ENCODE measurements around the gene RAI14.

Gene RAI14

DNA sequence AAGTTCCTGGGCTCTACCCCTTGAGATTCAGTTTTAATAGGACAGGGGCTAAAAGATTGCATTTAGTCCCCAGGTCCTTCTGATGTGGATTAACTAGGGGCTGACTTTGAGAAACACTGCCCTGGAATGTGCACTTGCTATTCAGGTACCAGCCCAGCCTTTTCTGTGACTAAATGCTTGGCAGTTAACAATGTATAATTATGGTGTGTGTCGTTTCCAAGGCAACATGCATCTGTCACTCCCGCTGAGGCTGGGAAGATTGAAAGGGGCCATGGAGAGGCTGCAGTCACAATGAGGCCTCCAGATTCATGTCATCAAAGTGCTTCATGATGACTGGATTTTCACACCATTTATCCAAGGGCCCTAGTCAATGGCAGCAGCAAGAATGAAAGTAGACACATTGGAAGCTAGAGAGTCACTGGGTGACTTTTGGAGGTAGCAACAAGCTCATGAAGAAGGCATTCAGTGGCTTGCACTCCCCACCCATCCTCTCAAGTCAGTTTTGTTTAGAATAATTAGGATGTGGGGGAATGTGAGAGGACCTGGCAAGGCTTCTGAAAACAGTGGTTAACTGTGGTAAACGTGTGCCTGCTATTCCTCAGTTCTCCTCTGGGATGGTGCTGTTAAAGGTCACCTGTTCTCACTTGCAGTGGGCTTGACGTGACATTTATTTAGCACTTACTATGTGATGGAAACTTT, 28.3 kb downstream of the RAI14 start:
- H3K4me3 ChIP-seq (ENCODE audit: low read depth, low read length), result no peak overlapping the region
- H3K9ac ChIP-seq (ENCODE audit: low read depth, low read length), result no peak overlapping the region
- peaks cover 8% of the 10 kb centered on the region for H3K36me3 ChIP-seq (ENCODE audit: control insufficient read depth, insufficient read depth, low read length)
- H3K27me3 ChIP-seq (ENCODE audit: control insufficient read depth, insufficient read depth, low read length), result no peaks in the 10 kb centered on the region
- no peaks in the 10 kb centered on the region for H3K9me3 ChIP-seq (ENCODE audit: control insufficient read depth, insufficient read depth, low read length)
- peaks cover 12% of the 10 kb centered on the region for H3K4me1 ChIP-seq (ENCODE audit: control insufficient read depth, insufficient read depth, low read length)

DNA sequence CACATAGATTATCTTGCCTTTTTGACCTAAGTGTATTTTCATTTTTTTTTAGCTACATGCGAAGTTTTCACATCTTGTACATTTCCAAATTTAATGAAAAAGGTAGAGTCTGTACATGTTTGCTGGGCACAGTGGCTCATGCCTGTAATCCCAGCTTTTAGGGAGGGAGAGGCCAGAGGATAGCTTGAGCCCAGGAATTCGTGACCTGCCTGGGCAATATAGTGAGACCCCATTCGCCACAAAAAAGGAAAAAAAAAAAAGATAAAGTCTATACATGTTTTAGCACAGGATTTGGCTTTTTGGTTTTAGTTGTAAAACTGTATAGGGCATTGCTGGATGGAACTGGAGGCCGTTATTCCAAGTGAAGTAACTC, 28.8 kb downstream of the RAI14 start:
- Histone ChIP-seq H3K4me3 (ENCODE audit: low read depth, low read length) (no peak overlapping the region), H3K27me3 (ENCODE audit: control insufficient read depth, insufficient read depth, low read length) (no peaks in the 10 kb centered on the region), H3K36me3 (ENCODE audit: control insufficient read depth, insufficient read depth, low read length) (peaks cover 8% of the 10 kb centered on the region), H3K4me1 (ENCODE audit: control insufficient read depth, insufficient read depth, low read length) (peaks cover 12% of the 10 kb centered on the region), H3K9ac (ENCODE audit: low read depth, low read length) (no peak overlapping the region), H3K9me3 (ENCODE audit: control insufficient read depth, insufficient read depth, low read length) (no peaks in the 10 kb centered on the region)

DNA sequence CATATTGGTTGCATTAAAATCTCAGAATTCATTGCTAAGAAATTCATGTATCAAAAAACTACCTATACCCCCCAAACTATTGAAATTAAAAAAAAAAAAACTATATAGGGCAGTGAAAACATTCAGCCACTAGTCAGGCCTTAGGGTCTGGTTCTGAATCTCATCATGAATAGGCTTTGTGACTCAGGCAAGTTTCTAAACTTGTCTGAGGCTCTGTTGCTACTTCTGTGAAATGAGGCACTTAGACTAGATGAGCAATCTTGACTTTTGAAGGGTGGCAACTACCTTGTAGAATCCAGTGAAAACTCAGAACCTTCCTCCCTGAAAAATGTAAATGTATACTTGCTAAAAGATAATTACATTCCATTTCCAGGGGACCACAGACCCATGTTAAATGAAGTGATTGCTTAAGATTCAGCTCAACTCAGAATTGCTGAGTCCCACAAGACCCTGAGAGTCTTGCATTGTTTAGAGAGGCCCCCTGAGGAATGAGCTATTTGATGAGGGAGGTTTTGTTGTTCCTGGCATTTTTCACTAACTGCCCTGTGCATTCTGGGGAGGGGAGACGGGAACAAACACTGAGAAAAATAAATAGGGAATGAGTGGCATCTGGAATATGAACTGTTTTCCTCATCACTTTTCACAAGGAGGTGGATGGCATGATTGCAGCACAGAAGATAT, 29.5 kb downstream of the RAI14 start:
- Histone ChIP-seq H3K27me3 (ENCODE audit: control insufficient read depth, insufficient read depth, low read length) (no peaks in the 10 kb centered on the region), H3K9ac (ENCODE audit: low read depth, low read length) (no peak overlapping the region), H3K9me3 (ENCODE audit: control insufficient read depth, insufficient read depth, low read length) (no peaks in the 10 kb centered on the region), H3K4me3 (ENCODE audit: low read depth, low read length) (no peak overlapping the region), H3K4me1 (ENCODE audit: control insufficient read depth, insufficient read depth, low read length) (peaks cover 17% of the 10 kb centered on the region), H3K36me3 (ENCODE audit: control insufficient read depth, insufficient read depth, low read length) (peaks cover 8% of the 10 kb centered on the region)

DNA sequence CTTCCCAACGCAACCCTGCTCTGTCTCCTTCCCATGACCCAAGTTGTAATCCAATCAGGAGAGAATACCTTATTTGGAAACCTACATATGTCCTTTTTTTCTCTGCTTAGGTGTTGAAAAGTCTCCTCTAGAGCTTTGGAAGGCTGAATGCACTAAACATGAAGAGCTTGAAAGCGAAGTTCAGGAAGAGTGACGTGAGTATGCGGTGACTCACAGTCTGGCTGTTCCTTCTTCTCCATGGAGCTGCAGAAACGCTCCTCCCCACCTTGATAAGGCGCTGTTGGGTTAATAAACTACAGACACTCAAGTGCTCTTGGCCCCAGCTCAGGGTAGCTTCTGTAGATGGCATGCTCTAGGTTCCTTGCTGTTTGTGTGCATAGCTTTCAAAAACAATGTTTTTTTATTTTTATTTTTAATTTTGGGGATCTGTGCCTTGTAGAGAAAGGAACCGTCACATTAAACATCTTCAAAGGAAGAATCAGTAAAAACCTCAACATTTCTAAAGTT, 30.7 kb downstream of the RAI14 start:
- Histone ChIP-seq H3K27me3 (ENCODE audit: control insufficient read depth, insufficient read depth, low read length) (no peaks in the 10 kb centered on the region), H3K4me1 (ENCODE audit: control insufficient read depth, insufficient read depth, low read length) (peaks cover 17% of the 10 kb centered on the region), H3K9me3 (ENCODE audit: control insufficient read depth, insufficient read depth, low read length) (no peaks in the 10 kb centered on the region), H3K36me3 (ENCODE audit: control insufficient read depth, insufficient read depth, low read length) (peaks cover 8% of the 10 kb centered on the region), H3K4me3 (ENCODE audit: low read depth, low read length) (no peak overlapping the region), H3K9ac (ENCODE audit: low read depth, low read length) (no peak overlapping the region)

DNA sequence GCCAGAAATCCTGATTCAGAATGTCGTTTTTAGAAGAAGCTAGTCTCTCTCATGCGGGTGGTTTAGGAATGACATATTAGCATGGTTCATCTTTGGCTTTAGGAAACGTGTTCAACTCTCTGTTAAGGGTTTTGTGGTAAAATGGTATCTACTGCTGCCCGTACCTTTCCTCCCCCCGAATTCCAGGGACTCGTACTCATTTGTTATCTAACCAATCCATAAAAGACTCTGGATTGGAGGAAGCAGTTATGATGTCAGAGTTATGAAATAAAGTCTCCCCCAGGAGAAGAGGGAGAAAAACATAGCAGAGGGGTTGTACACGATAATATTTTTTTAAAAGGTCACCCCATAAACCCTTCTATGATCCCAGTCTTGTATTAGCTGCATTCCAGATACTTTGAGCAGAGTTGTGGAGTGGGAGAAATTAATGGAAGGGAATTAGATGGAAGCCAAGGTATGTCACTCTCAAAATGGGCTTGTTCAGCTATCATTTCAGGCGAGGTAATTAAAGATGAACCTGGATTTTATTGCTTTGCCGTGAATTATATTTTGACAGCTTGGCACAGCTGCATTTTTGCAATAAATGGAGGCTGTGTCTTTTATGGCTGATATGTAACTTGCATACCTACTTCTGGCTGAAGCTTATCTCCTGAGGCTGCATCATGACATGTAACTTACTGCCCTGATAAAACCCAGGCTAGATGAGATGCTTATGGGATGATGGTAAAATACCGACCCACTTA, 31.3 kb downstream of the RAI14 start:
- no peaks in the 10 kb centered on the region for H3K9me3 ChIP-seq (ENCODE audit: control insufficient read depth, insufficient read depth, low read length)
- H3K27me3 ChIP-seq (ENCODE audit: control insufficient read depth, insufficient read depth, low read length), result no peaks in the 10 kb centered on the region
- H3K4me3 ChIP-seq (ENCODE audit: low read depth, low read length), result no peak overlapping the region
- H3K36me3 ChIP-seq (ENCODE audit: control insufficient read depth, insufficient read depth, low read length), result peaks cover 8% of the 10 kb centered on the region
- H3K9ac ChIP-seq (ENCODE audit: low read depth, low read length), result no peak overlapping the region
- H3K4me1 ChIP-seq (ENCODE audit: control insufficient read depth, insufficient read depth, low read length), result peaks cover 17% of the 10 kb centered on the region

DNA sequence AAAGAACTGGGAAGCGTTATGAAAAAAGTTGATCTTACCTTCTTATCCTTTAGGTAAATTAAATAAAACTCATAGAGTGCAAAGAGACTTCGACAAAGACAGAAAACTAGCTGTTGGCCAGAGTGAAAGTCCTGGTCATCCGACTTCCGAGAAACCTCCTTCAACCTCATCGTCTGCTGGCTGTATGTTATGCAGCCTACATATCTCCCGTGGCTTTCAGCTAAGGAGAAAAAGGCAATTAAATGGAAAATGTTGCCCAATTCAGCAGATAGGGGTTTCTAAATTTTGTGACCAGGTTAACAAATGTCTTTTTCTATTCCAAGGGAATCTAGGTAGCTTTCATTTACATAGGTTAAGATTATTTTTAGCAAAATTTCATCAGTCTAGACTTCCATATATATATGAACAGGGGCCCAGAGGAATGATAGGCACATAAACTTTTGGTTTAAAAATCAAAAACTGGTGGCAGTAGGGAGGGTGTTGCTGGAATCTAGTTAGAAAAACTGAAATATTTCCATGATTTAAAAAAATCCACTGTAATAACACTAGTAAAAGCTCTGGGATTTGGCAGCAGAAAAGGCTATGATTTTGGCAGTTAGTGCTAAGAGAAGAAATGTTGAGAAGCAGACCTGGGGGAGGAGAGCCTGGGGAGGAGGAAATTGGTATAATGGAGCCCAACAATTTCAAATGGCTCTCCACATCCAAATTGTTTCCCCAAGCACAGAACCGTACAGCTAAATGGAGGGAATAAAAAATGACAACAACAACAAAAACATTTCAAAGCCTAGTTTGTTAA, 32.1 kb downstream of the RAI14 start:
- Histone ChIP-seq H3K4me1 (ENCODE audit: control insufficient read depth, insufficient read depth, low read length) (peaks cover 17% of the 10 kb centered on the region), H3K9ac (ENCODE audit: low read depth, low read length) (no peak overlapping the region), H3K27me3 (ENCODE audit: control insufficient read depth, insufficient read depth, low read length) (no peaks in the 10 kb centered on the region), H3K4me3 (ENCODE audit: low read depth, low read length) (no peak overlapping the region), H3K36me3 (ENCODE audit: control insufficient read depth, insufficient read depth, low read length) (peaks cover 10% of the 10 kb centered on the region), H3K9me3 (ENCODE audit: control insufficient read depth, insufficient read depth, low read length) (no peaks in the 10 kb centered on the region)

DNA sequence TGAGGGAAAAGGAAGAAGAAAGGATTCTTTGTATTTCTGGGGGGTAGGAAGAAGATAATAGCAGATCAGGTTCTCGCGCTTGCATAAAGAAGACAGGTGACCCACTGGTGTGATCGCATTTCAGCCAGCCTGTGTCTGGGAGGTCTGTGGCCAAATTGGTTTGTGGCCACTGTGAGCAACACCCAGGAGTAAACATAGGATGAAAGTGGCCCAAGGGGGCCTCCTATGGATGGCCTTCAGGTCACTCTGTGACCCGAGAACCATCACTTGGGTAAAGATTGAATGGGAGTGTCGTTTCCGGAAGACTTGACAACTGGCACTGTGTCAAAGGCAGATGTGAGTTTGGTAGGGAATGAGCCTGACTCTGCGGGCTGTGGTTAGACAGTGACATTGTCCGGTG, 34.2 kb downstream of the RAI14 start:
- Histone ChIP-seq H3K9ac (ENCODE audit: low read depth, low read length) (no peak overlapping the region), H3K4me1 (ENCODE audit: control insufficient read depth, insufficient read depth, low read length) (peaks cover 15% of the 10 kb centered on the region), H3K4me3 (ENCODE audit: low read depth, low read length) (no peak overlapping the region), H3K9me3 (ENCODE audit: control insufficient read depth, insufficient read depth, low read length) (no peaks in the 10 kb centered on the region), H3K36me3 (ENCODE audit: control insufficient read depth, insufficient read depth, low read length) (peaks cover 13% of the 10 kb centered on the region), H3K27me3 (ENCODE audit: control insufficient read depth, insufficient read depth, low read length) (no peaks in the 10 kb centered on the region)

DNA sequence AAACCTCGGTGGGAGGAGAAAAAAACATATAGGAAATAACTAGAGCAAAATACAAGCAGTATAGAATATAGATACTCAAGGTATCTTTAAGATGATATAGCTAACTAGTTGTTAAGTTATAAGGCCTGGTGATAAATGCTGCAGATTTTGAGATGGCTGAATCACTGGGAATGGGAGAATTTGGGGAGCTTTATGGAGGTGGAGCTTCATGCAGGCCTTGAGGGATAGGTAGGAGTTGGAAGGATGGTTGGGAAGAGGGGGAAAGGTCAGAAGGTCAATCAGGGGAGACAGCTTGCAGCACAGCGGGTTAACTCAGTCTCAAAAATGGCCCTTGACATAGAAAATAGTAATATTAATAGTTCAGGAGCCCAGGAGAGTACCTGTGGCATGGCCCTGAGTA, 34.8 kb downstream of the RAI14 start:
- Histone ChIP-seq H3K9ac (ENCODE audit: low read depth, low read length) (no peak overlapping the region), H3K4me1 (ENCODE audit: control insufficient read depth, insufficient read depth, low read length) (peaks cover 9% of the 10 kb centered on the region), H3K9me3 (ENCODE audit: control insufficient read depth, insufficient read depth, low read length) (no peaks in the 10 kb centered on the region), H3K36me3 (ENCODE audit: control insufficient read depth, insufficient read depth, low read length) (peaks cover 13% of the 10 kb centered on the region), H3K4me3 (ENCODE audit: low read depth, low read length) (no peak overlapping the region), H3K27me3 (ENCODE audit: control insufficient read depth, insufficient read depth, low read length) (no peaks in the 10 kb centered on the region)

DNA sequence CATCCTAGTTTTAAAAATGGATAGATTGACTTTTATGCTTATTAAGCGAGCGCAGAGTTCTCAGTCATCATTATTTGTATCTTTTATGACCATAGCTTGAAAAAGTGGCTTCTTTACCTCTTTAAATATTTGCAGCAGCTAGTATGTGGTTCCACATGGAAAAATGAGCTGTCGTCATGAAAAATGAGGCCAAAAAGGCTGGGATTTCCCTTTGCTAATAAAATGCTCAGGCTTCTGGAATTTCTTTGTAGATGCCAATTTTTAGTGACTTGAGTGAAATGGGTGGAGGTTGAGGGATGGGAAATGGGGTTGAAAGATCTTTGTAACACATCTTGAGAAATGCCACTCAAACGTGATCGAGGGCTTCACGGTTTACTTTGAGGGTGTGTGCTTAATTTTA, 35.2 kb downstream of the RAI14 start:
- Histone ChIP-seq H3K4me1 (ENCODE audit: control insufficient read depth, insufficient read depth, low read length) (peaks cover 8% of the 10 kb centered on the region), H3K9ac (ENCODE audit: low read depth, low read length) (no peak overlapping the region), H3K27me3 (ENCODE audit: control insufficient read depth, insufficient read depth, low read length) (no peaks in the 10 kb centered on the region), H3K4me3 (ENCODE audit: low read depth, low read length) (no peak overlapping the region), H3K36me3 (ENCODE audit: control insufficient read depth, insufficient read depth, low read length) (peaks cover 13% of the 10 kb centered on the region), H3K9me3 (ENCODE audit: control insufficient read depth, insufficient read depth, low read length) (no peaks in the 10 kb centered on the region)

DNA sequence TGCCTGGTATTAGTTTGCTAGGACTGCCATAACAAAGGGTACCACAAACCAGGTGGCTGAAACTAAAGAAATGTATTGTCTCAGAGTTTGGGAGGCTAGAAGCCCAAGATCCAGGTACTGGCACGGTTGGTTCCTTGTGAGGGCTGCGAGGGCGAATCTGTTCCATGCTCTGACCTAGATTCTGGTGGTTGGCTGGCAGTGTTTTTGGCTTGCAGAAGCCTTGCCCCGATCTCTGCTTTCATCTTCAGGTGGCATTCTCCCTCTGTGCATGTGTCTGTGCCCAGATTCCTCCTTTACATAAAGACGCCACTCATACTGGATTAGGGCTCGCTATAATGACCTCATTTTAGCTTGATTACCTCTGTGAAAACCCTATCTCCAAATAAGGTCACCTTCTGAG, 36.7 kb downstream of the RAI14 start:
- Histone ChIP-seq H3K4me1 (ENCODE audit: control insufficient read depth, insufficient read depth, low read length) (peaks cover 10% of the 10 kb centered on the region), H3K9me3 (ENCODE audit: control insufficient read depth, insufficient read depth, low read length) (no peaks in the 10 kb centered on the region), H3K9ac (ENCODE audit: low read depth, low read length) (no peak overlapping the region), H3K36me3 (ENCODE audit: control insufficient read depth, insufficient read depth, low read length) (peaks cover 9% of the 10 kb centered on the region), H3K4me3 (ENCODE audit: low read depth, low read length) (no peak overlapping the region), H3K27me3 (ENCODE audit: control insufficient read depth, insufficient read depth, low read length) (no peaks in the 10 kb centered on the region)

DNA sequence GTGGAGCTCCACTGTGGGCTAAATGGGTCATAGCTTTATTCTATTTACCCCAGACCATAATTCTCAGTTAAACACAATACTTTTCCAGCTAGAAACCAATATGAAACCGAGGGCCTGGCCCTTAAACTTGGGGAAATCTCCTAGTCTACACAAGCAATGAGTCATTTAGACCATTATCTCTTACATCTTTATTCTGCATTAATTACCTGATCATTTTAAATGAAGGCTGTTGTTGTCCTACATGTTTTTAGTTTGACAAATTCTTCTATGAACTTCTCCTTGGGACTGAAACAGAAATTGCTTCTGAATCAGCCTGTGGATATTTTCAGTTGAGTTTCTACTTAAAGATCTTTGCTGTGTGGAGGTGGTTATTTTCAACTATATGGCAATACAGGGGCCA, 37.9 kb downstream of the RAI14 start:
- Histone ChIP-seq H3K36me3 (ENCODE audit: control insufficient read depth, insufficient read depth, low read length) (peaks cover 5% of the 10 kb centered on the region), H3K4me3 (ENCODE audit: low read depth, low read length) (no peak overlapping the region), H3K9ac (ENCODE audit: low read depth, low read length) (no peak overlapping the region), H3K9me3 (ENCODE audit: control insufficient read depth, insufficient read depth, low read length) (no peaks in the 10 kb centered on the region), H3K4me1 (ENCODE audit: control insufficient read depth, insufficient read depth, low read length) (peaks cover 18% of the 10 kb centered on the region), H3K27me3 (ENCODE audit: control insufficient read depth, insufficient read depth, low read length) (no peaks in the 10 kb centered on the region)

Measured in iPS-15b (cell line).